ENCODE measurements around the gene ADD3.

The ADD3 gene

GRCh38 chr10:110105873-110106272 lies 98.1 kb downstream of the ADD3 start:
- Histone ChIP-seq H3K4me3 (ENCODE audit: low read depth, low read length, poor library complexity, severe bottlenecking) (no peak overlapping the region), H3K9ac (ENCODE audit: low read length) (no peak overlapping the region), H3K9me2 (ENCODE audit: low read depth, low read length) (no peaks in the 10 kb centered on the region), H3K36me3 (ENCODE audit: insufficient read depth, low read length) (peaks cover 64% of the 10 kb centered on the region), H4K20me1 (ENCODE audit: insufficient read depth, low read length) (no peaks in the 10 kb centered on the region), H3K27me3 (ENCODE audit: insufficient read depth, low read length) (no peaks in the 10 kb centered on the region), H3K79me2 (ENCODE audit: insufficient read depth, low read length) (no peaks in the 10 kb centered on the region; the same call in 1 of the 2 replicates), H3F3A (ENCODE audit: insufficient read depth, low read length) (no peaks in the 10 kb centered on the region; the same call in 1 of the 2 replicates), H3K27ac (ENCODE audit: low read depth, low read length, poor library complexity, severe bottlenecking) (no peak overlapping the region), H2AFZ (ENCODE audit: low read length) (no peak overlapping the region), H3K4me1 (ENCODE audit: insufficient read depth, low read length, severe bottlenecking) (peaks cover 11% of the 10 kb centered on the region), H3K4me2 (ENCODE audit: low read length) (no peak overlapping the region), H3K9me3 (ENCODE audit: low read length) (no peaks in the 10 kb centered on the region)
- TF ChIP-seq, protein P1, sequence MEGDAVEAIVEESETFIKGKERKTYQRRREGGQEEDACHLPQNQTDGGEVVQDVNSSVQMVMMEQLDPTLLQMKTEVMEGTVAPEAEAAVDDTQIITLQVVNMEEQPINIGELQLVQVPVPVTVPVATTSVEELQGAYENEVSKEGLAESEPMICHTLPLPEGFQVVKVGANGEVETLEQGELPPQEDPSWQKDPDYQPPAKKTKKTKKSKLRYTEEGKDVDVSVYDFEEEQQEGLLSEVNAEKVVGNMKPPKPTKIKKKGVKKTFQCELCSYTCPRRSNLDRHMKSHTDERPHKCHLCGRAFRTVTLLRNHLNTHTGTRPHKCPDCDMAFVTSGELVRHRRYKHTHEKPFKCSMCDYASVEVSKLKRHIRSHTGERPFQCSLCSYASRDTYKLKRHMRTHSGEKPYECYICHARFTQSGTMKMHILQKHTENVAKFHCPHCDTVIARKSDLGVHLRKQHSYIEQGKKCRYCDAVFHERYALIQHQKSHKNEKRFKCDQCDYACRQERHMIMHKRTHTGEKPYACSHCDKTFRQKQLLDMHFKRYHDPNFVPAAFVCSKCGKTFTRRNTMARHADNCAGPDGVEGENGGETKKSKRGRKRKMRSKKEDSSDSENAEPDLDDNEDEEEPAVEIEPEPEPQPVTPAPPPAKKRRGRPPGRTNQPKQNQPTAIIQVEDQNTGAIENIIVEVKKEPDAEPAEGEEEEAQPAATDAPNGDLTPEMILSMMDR (IDR thresholded peaks at IDR 0.05; ENCODE audit: low read length) = no peak
- TF ChIP-seq EZH2 (IDR thresholded peaks at IDR 0.05; ENCODE audit: borderline replicate concordance, low read length) = no peak

DNA sequence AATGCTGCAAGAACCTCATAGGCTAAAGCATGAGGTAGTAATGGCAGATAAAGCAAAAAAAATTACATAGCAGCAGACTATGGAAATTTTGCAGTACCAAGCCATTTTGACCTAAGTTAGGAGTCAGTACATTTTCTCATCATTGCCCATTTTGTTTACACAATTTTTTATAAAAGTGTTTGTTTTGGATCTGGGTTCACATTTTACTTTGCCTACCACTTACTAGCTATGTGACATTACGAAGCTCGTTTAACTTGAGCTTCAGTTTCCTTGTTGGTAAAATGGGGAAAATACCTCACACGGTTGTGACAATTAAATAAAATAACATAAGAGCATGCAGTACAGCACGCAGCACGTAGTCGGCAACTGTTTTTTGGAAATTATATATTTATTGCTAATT lies 99.6 kb downstream of the ADD3 start:
- Histone ChIP-seq H2AFZ (ENCODE audit: low read length) (no peak overlapping the region), H3K9me3 (ENCODE audit: low read length) (no peaks in the 10 kb centered on the region), H3K9ac (ENCODE audit: low read length) (no peak overlapping the region), H3K4me3 (ENCODE audit: low read depth, low read length, poor library complexity, severe bottlenecking) (no peak overlapping the region), H3K79me2 (ENCODE audit: insufficient read depth, low read length) (no peaks in the 10 kb centered on the region; the same call in 1 of the 2 replicates), H3K36me3 (ENCODE audit: insufficient read depth, low read length) (peaks cover 56% of the 10 kb centered on the region; the same call in 1 of the 2 replicates), H4K20me1 (ENCODE audit: insufficient read depth, low read length) (no peaks in the 10 kb centered on the region), H3K4me2 (ENCODE audit: low read length) (no peak overlapping the region), H3K4me1 (ENCODE audit: insufficient read depth, low read length, severe bottlenecking) (peaks cover 11% of the 10 kb centered on the region), H3K27me3 (ENCODE audit: insufficient read depth, low read length) (no peaks in the 10 kb centered on the region), H3K27ac (ENCODE audit: low read depth, low read length, poor library complexity, severe bottlenecking) (no peak overlapping the region), H3F3A (ENCODE audit: insufficient read depth, low read length) (no peaks in the 10 kb centered on the region; the same call in 1 of the 2 replicates), H3K9me2 (ENCODE audit: low read depth, low read length) (no peaks in the 10 kb centered on the region)
- TF ChIP-seq EZH2 (IDR thresholded peaks at IDR 0.05; ENCODE audit: borderline replicate concordance, low read length) = no peak
- TF ChIP-seq, protein P1 (IDR thresholded peaks at IDR 0.05; ENCODE audit: low read length) = no peak

- no peak overlapping the region for H3K27ac ChIP-seq (ENCODE audit: low read depth, low read length, poor library complexity, severe bottlenecking)
- no peak for TF ChIP-seq EZH2 (IDR thresholded peaks at IDR 0.05; ENCODE audit: borderline replicate concordance, low read length)
- TF ChIP-seq, protein P1 (IDR thresholded peaks at IDR 0.05; ENCODE audit: low read length) = no peak
Observed at GRCh38 chr10:110107887-110108286, 100.1 kb downstream of the ADD3 start.

More at GRCh38 chr10:110107887-110108286, 100.1 kb downstream of the ADD3 start:
- Histone ChIP-seq H3K79me2 (ENCODE audit: insufficient read depth, low read length) (no peaks in the 10 kb centered on the region; the same call in 1 of the 2 replicates), H2AFZ (ENCODE audit: low read length) (no peak overlapping the region), H3K9ac (ENCODE audit: low read length) (no peak overlapping the region), H3K9me2 (ENCODE audit: low read depth, low read length) (no peaks in the 10 kb centered on the region), H4K20me1 (ENCODE audit: insufficient read depth, low read length) (no peaks in the 10 kb centered on the region), H3K4me1 (ENCODE audit: insufficient read depth, low read length, severe bottlenecking) (peaks cover 11% of the 10 kb centered on the region), H3K27me3 (ENCODE audit: insufficient read depth, low read length) (no peaks in the 10 kb centered on the region), H3K4me3 (ENCODE audit: low read depth, low read length, poor library complexity, severe bottlenecking) (no peak overlapping the region), H3K36me3 (ENCODE audit: insufficient read depth, low read length) (peaks cover 56% of the 10 kb centered on the region; the same call in 1 of the 2 replicates), H3F3A (ENCODE audit: insufficient read depth, low read length) (no peaks in the 10 kb centered on the region; the same call in 1 of the 2 replicates), H3K9me3 (ENCODE audit: low read length) (no peaks in the 10 kb centered on the region), H3K4me2 (ENCODE audit: low read length) (no peak overlapping the region)
